Lung (tissue), 12 donors: ENCODE measurements around the gene ASB2. TPM values are rescaled to one million over a fixed set of nuclear protein-coding genes. Genes with fewer than 3 reads are reported as not detected.

ENCODE experiments used
- ATAC-seq: fragments of 200-7000 bp; cut with Tn5 transposase; one replicate; pipeline ENCODE4 v1.9.1; 2020; ENCODE audit warnings: moderate number of reproducible peaks; ENCODE audit not compliant: insufficient read depth, low FRiP score
- DNase-seq, 3 donors: peaks; one replicate each; pipeline ENCODE4 v3.0.0-alpha.2; 2013 to 2017
- H3K27ac ChIP-seq, 2 donors: one replicate each; pipeline ENCODE4 v1.5.1; 2013; ENCODE audit warnings: mild to moderate bottlenecking in 2 of 2, moderate library complexity in 2 of 2, control low read depth in 1 of 2, inconsistent platforms in 1 of 2, low read depth in 1 of 2, low read length in 1 of 2
- H3K27me3 ChIP-seq, 3 donors: one replicate each; pipeline ENCODE4 v1.5.1; 2013; ENCODE audit warnings: low read length in 2 of 3; ENCODE audit not compliant: control insufficient read depth in 3 of 3, insufficient read depth in 3 of 3
- H3K36me3 ChIP-seq, 4 donors: one replicate each; pipeline ENCODE4 v1.5.1; 2013; ENCODE audit warnings: low read length in 4 of 4, mild to moderate bottlenecking in 1 of 4, moderate library complexity in 1 of 4; ENCODE audit not compliant: control insufficient read depth in 4 of 4, insufficient read depth in 4 of 4
- H3K4me1 ChIP-seq, 5 donors: one replicate each; pipeline ENCODE4 v1.5.1; 2013; ENCODE audit warnings: low read length in 5 of 5, mild to moderate bottlenecking in 2 of 5, moderate library complexity in 1 of 5; ENCODE audit not compliant: control insufficient read depth in 5 of 5, insufficient read depth in 5 of 5
- H3K4me3 ChIP-seq: one replicate; pipeline ENCODE4 v1.5.1; 2013; ENCODE audit warnings: mild to moderate bottlenecking, control low read depth, moderate library complexity
- H3K9ac ChIP-seq, 2 donors: one replicate each; pipeline ENCODE4 v1.5.1; 2013; ENCODE audit warnings: low read length in 2 of 2, control low read depth in 1 of 2; ENCODE audit not compliant: insufficient read depth in 1 of 2
- H3K9me3 ChIP-seq, 4 donors: one replicate each; pipeline ENCODE4 v1.5.1; 2013; ENCODE audit warnings: low read length in 3 of 4, mild to moderate bottlenecking in 1 of 4, moderate library complexity in 1 of 4; ENCODE audit not compliant: control insufficient read depth in 4 of 4, insufficient read depth in 3 of 4
- CTCF ChIP-seq: IDR thresholded peaks from 2 replicates; pipeline ENCODE4 v1.5.1; 2012; ENCODE audit warnings: mild to moderate bottlenecking; ENCODE audit errors: control extremely low read depth, extremely low read depth
- WGBS, 2 donors: extraction: QIAGEN DNeasy Blood & Tissue Kit; methylation state at CpG; one replicate each; pipeline ENCODE4 v1.1.7; 2013; 5-methylcytosine and 5-hydroxymethylcytosine counted together
- polyA plus RNA-seq, 2 donors: library from polyadenylated mRNA; stranded (reverse); fragments of 200-250 nt; gene quantifications; one replicate each; pipeline ENCODE4 v1.2.1, GENCODE V29; 2013
- total RNA-seq, 2 donors: library from RNA; depleted of rRNA in 1 of 2; stranded (reverse); fragments of >200 nt in 1 of 2; gene quantifications; one replicate each; pipeline ENCODE4 v1.2.1, GENCODE V29; 2014 to 2021
- donor health status: control.
- donor health status: control.
- donor health status: Bipolar disorder and iron deficiency.
- donor health status: healthy.
- donor health status: DM: yes; HTN: yes; CAD: no.

The ASB2 gene
- total and polyA plus RNA-seq, 4 donors: 1.8 to 3.7 (median 2.6) TPM

GRCh38 chr14:93984987-93985410, 8.6 kb upstream of the ASB2 start:
- Histone ChIP-seq H3K4me1 (peaks cover 0 to 15% (median 5%) of the 10 kb centered on the region in 5 donors), H3K4me3 (no peak overlapping the region), H3K9ac (no peak overlapping the region), H3K9me3 (no peaks in the 10 kb centered on the region), H3K27ac (peak overlapping the region in 1 of 2 donors; percentile 38), H3K36me3 (no peaks in the 10 kb centered on the region), H3K27me3 (no peaks in the 10 kb centered on the region)
- ATAC-seq (no peak), DNase-seq (peak; percentile 12 to 35 (median 22))
- WGBS, 2 donors: 43 to 52% methylated on average over 7 of the region's 7 CpGs
- no peak for TF ChIP-seq CTCF

GRCh38 chr14:93984070-93984469, 7.7 kb upstream of the ASB2 start:
- Histone ChIP-seq H3K4me3 (no peak overlapping the region), H3K9me3 (no peaks in the 10 kb centered on the region), H3K9ac (no peak overlapping the region), H3K4me1 (peaks cover 0 to 15% (median 5%) of the 10 kb centered on the region in 5 donors), H3K36me3 (no peaks in the 10 kb centered on the region), H3K27me3 (no peaks in the 10 kb centered on the region), H3K27ac (peak overlapping the region in 1 of 2 donors; percentile 93)
- TF ChIP-seq CTCF: no peak
- 77 to 88% methylated on average over 3 of the region's 3 CpGs for WGBS, 2 donors
- DNase-seq (no peak), ATAC-seq (no peak)

GRCh38 chr14:93982230-93983007, 6.0 kb upstream of the ASB2 start:
- Histone ChIP-seq H3K27ac (peak overlapping the region in 1 of 2 donors; percentile 93), H3K4me3 (no peak overlapping the region), H3K36me3 (no peaks in the 10 kb centered on the region), H3K4me1 (peaks cover 0 to 15% (median 5%) of the 10 kb centered on the region in 5 donors), H3K9me3 (peaks cover 0 to 2% (median 0%) of the 10 kb centered on the region in 4 donors), H3K27me3 (no peaks in the 10 kb centered on the region), H3K9ac (no peak overlapping the region)
- TF ChIP-seq CTCF: no peak
- 87 to 88% methylated on average over 10 of the region's 10 CpGs for WGBS, 2 donors
- DNase-seq (no peak), ATAC-seq (no peak)
